Osteoblast (primary cell): ENCODE measurements around the gene DHRS9. TPM values are rescaled to one million over a fixed set of nuclear protein-coding genes. Genes with fewer than 3 reads are reported as not detected.

ENCODE experiments used
- DNase-seq: peaks from one replicate; pipeline ENCODE4 v3.0.0; 2011; ENCODE audit warnings: low spot score, mixed read lengths; ENCODE audit not compliant: insufficient read length; ENCODE audit errors: missing footprints
- H2AFZ ChIP-seq: 2 replicates; pipeline ENCODE4 v1.6.0; 2011; ENCODE audit warnings: mild to moderate bottlenecking, low read length
- H3K27ac ChIP-seq: 2 replicates; pipeline ENCODE4 v1.5.1; 2011; ENCODE audit warnings: mild to moderate bottlenecking, low read depth, low read length, moderate library complexity
- H3K27me3 ChIP-seq: 2 replicates; pipeline ENCODE4 v1.6.0; 2012; ENCODE audit warnings: mild to moderate bottlenecking, control low read depth, inconsistent platforms, low read length, moderate library complexity; ENCODE audit not compliant: insufficient read depth
- H3K36me3 ChIP-seq: 2 replicates; pipeline ENCODE4 v1.5.1; 2011; ENCODE audit warnings: mild to moderate bottlenecking, low read length, control low read depth, moderate library complexity; ENCODE audit not compliant: insufficient read depth
- H3K4me1 ChIP-seq: 2 replicates; pipeline ENCODE4 v1.5.1; 2011; ENCODE audit warnings: mild to moderate bottlenecking, low read length, control low read depth, moderate library complexity; ENCODE audit not compliant: insufficient read depth
- H3K4me2 ChIP-seq: 2 replicates; pipeline ENCODE4 v1.6.0; 2011; ENCODE audit warnings: mild to moderate bottlenecking, low read length; ENCODE audit not compliant: insufficient read depth
- H3K4me3 ChIP-seq: fragments of 200-600 bp; sonication (generic); 3 replicates; pipeline ENCODE4 v1.5.1; 2012; ENCODE audit warnings: mild to moderate bottlenecking, low read length, inconsistent platforms; ENCODE audit not compliant: insufficient read depth
- H3K79me2 ChIP-seq: 2 replicates; pipeline ENCODE4 v1.6.0; 2012; ENCODE audit warnings: mild to moderate bottlenecking, low read length, control low read depth, inconsistent platforms; ENCODE audit not compliant: insufficient read depth
- H3K9me3 ChIP-seq: 2 replicates; pipeline ENCODE4 v1.5.1; 2011; ENCODE audit warnings: low read depth, low read length, control low read depth
- H4K20me1 ChIP-seq: 2 replicates; pipeline ENCODE4 v1.6.0; 2012; ENCODE audit warnings: mild to moderate bottlenecking, low read length, control low read depth; ENCODE audit not compliant: insufficient read depth
- total RNA-seq: library from RNA; depleted of rRNA; stranded (reverse); fragments of >200 nt; gene quantifications from 2 replicates; pipeline ENCODE4 v1.2.3, GENCODE V29; 2012
- TF ChIP-seq, protein P1 (sequence below): IDR thresholded peaks from 2 replicates; pipeline ENCODE4 v1.5.1; 2011; ENCODE audit warnings: mild to moderate bottlenecking, low read depth, low read length, moderate library complexity; ENCODE audit errors: extremely low read depth

The DHRS9 gene
- total RNA-seq, 1 donor, result not detected

- DNase-seq, result no peak
- H3K9me3 ChIP-seq, result no peaks in the 10 kb centered on the region
- H2AFZ ChIP-seq, result no peak overlapping the region
- TF ChIP-seq, protein P1, sequence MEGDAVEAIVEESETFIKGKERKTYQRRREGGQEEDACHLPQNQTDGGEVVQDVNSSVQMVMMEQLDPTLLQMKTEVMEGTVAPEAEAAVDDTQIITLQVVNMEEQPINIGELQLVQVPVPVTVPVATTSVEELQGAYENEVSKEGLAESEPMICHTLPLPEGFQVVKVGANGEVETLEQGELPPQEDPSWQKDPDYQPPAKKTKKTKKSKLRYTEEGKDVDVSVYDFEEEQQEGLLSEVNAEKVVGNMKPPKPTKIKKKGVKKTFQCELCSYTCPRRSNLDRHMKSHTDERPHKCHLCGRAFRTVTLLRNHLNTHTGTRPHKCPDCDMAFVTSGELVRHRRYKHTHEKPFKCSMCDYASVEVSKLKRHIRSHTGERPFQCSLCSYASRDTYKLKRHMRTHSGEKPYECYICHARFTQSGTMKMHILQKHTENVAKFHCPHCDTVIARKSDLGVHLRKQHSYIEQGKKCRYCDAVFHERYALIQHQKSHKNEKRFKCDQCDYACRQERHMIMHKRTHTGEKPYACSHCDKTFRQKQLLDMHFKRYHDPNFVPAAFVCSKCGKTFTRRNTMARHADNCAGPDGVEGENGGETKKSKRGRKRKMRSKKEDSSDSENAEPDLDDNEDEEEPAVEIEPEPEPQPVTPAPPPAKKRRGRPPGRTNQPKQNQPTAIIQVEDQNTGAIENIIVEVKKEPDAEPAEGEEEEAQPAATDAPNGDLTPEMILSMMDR, result no peak
- no peak overlapping the region for H3K4me3 ChIP-seq
- H3K79me2 ChIP-seq, result no peaks in the 10 kb centered on the region
- H3K4me1 ChIP-seq, result no peaks in the 10 kb centered on the region
- H3K4me2 ChIP-seq, result no peak overlapping the region
- no peaks in the 10 kb centered on the region for H3K36me3 ChIP-seq
- no peaks in the 10 kb centered on the region for H3K27me3 ChIP-seq
- no peak overlapping the region for H3K27ac ChIP-seq
- no peaks in the 10 kb centered on the region for H4K20me1 ChIP-seq
These were observed 68.6 kb downstream of the DHRS9 start for GRCh38 chr2:169137924-169138323.

DNA sequence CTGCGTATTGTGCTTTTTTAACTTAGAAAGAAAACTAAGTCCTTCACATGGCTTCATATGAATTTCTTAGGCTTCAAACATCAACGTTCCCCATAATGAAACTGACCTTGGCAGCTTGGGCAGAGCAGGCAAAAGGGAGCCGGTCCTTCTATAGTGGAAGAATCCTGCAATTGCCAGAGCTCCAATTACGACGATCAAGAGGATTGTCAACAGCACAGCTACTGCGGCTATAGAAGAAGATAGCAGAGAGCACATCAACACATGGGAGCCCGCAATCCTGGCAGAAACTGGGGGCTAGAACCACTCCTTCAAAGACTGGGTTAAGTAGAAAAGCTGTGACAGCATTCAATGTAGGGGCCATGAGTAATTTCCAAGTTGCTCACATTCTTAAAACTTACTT lies 69.8 kb downstream of the DHRS9 start:
- H2AFZ ChIP-seq, result no peak overlapping the region
- H4K20me1 ChIP-seq, result no peaks in the 10 kb centered on the region
- H3K4me1 ChIP-seq, result no peaks in the 10 kb centered on the region
- H3K36me3 ChIP-seq, result no peaks in the 10 kb centered on the region
- no peaks in the 10 kb centered on the region for H3K79me2 ChIP-seq
- no peak overlapping the region for H3K27ac ChIP-seq
- H3K4me3 ChIP-seq, result no peak overlapping the region
- no peaks in the 10 kb centered on the region for H3K9me3 ChIP-seq
- no peak for DNase-seq
- TF ChIP-seq, protein P1, result no peak
- no peak overlapping the region for H3K4me2 ChIP-seq
- no peaks in the 10 kb centered on the region for H3K27me3 ChIP-seq

DNA sequence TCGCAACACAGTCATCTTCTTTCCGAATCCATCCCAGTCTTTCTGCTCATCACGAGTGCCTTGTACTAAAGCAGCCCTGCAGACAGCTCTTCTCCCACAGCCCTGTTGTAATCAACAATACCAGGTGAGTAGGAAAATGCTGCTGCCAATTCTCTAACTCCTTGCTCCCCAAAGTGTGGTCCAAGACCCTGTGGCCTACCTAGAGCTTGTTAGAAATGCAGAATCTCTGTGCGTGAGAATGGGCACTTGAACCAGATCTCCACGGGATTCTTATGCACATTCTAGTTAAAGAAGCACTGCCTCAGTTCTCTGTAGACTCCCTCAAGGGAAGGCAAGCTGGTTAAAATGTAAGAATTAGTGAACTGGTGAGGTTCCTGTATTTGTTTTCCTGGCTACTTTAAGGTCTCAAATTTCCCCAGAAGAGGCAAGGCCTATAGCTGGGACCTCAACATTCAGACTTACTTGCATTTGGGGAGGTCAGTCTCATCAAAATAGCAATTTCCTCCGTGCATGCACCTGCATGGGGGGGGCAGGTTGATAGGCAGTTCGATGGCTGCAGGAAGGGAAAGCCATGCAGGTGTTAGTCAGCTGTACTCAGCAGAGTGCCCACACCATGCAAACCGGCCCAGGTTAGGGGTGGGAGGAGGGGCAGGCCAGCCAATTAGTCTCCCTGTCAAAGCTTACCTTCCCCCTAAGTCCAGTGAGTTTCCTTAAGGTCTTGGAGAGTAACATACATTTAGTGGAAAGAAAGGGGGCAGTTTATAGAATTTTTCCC lies 70.8 kb downstream of the DHRS9 start:
- no peak for DNase-seq
- H3K4me3 ChIP-seq, result no peak overlapping the region
- H3K27ac ChIP-seq, result no peak overlapping the region
- H2AFZ ChIP-seq, result no peak overlapping the region
- no peaks in the 10 kb centered on the region for H3K79me2 ChIP-seq
- no peaks in the 10 kb centered on the region for H3K4me1 ChIP-seq
- no peaks in the 10 kb centered on the region for H4K20me1 ChIP-seq
- TF ChIP-seq, protein P1, result no peak
- no peaks in the 10 kb centered on the region for H3K36me3 ChIP-seq
- H3K27me3 ChIP-seq, result no peaks in the 10 kb centered on the region
- H3K9me3 ChIP-seq, result no peaks in the 10 kb centered on the region
- no peak overlapping the region for H3K4me2 ChIP-seq

DNA sequence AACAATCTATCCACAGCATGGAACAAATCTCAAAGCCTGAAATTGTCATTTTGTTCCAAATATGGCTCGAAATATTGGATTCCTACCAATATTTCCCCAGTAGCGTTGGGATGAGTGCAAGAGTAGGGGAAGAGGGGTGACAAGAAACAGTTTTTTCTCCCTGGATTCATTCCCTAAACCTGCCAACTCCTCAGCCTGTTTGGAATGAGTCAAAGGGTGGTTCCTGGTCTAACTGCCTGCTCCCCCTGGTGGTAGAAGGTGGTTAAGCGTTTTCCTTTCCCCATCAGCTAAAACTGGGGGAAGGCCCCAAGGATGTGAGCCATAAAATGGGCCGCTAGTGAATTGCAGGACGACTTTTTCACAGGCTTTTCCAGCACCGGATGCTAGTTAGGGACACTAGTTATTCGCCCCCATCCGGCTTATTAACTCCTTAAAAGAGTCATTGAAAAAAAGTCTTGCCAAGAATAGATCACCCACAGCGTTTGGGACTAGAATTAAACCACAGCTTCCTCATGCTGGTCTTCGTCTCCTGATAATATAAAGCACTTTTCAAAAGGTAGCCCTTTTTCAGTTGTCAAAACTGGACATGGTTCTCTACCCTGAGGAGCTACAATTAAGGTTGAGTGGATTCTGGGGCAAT lies 72.5 kb downstream of the DHRS9 start:
- TF ChIP-seq, protein P1, result peak; percentile 94
- H3K4me1 ChIP-seq, result no peaks in the 10 kb centered on the region
- peaks cover under 1% of the 10 kb centered on the region for H3K27me3 ChIP-seq
- H2AFZ ChIP-seq, result no peak overlapping the region
- no peaks in the 10 kb centered on the region for H3K79me2 ChIP-seq
- DNase-seq, result peak; percentile 63
- no peaks in the 10 kb centered on the region for H4K20me1 ChIP-seq
- no peak overlapping the region for H3K4me3 ChIP-seq
- H3K9me3 ChIP-seq, result no peaks in the 10 kb centered on the region
- no peak overlapping the region for H3K4me2 ChIP-seq
- no peak overlapping the region for H3K27ac ChIP-seq
- H3K36me3 ChIP-seq, result no peaks in the 10 kb centered on the region
